ENCODE data around the gene XK. TPM values are rescaled to one million over a fixed set of nuclear protein-coding genes. Genes with fewer than 3 reads are reported as not detected.

XK gene
- total RNA-seq, 1 donor from 2014 or later, result 0.25 TPM

DNA sequence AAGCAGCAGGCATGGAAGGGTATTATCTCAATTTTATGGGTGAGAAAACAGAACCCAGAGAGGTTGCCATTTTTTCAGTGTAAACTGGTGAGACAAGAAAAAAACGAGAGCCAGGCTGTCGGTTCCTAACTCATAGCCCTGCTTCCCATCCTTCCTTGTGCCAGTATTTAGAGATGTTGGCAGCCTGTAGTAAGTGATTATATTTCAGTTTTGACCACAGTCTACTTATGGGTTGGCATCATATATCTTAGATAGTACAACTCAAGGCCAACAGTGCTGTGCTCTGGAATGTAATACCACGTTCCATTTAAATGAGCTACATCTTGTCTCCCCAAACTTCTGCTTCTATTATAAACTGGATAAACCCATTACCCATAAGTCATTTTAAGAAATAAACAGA, 40.8 kb downstream of the XK start:
- Mint-ChIP-seq H3K27ac (ENCODE audit: unreplicated experiment) (no peak overlapping the region), H3K9me3 (ENCODE audit: unreplicated experiment) (no peaks in the 10 kb centered on the region), H3K36me3 (ENCODE audit: low read depth, unreplicated experiment) (no peaks in the 10 kb centered on the region), H3K27me3 (ENCODE audit: low read depth, unreplicated experiment) (no peaks in the 10 kb centered on the region), H3K4me1 (ENCODE audit: low read depth, unreplicated experiment) (peaks cover 2% of the 10 kb centered on the region), H3K4me3 (ENCODE audit: unreplicated experiment) (no peak overlapping the region)
- Histone ChIP-seq H3K4me3 (ENCODE audit: insufficient read depth, low read depth, low read length) (no peak overlapping the region), H3K36me3 (ENCODE audit: insufficient read depth, low read length) (no peaks in the 10 kb centered on the region), H3K79me2 (ENCODE audit: insufficient read depth, low read length) (no peaks in the 10 kb centered on the region), H2AFZ (ENCODE audit: low read depth, low read length) (no peak overlapping the region), H4K20me1 (ENCODE audit: insufficient read depth, low read length) (no peaks in the 10 kb centered on the region), H3K9me3 (ENCODE audit: insufficient read depth, low read depth, low read length) (no peaks in the 10 kb centered on the region), H3K27me3 (ENCODE audit: insufficient read depth, low read length) (no peaks in the 10 kb centered on the region), H3K9ac (ENCODE audit: low read length) (no peak overlapping the region), H3K4me1 (ENCODE audit: insufficient read depth, low read length) (no peaks in the 10 kb centered on the region), H3K4me2 (ENCODE audit: low read length) (no peak overlapping the region), H3K27ac (ENCODE audit: low read depth, low read length) (no peak overlapping the region)
- FAIRE-seq (no peak), DNase-seq (ENCODE audit: low read depth) (no peak)
- TF ChIP-seq EZH2 (IDR thresholded peaks at IDR 0.05; ENCODE audit: insufficient read depth, low read length), result no peak
- TF ChIP-seq, protein P1, sequence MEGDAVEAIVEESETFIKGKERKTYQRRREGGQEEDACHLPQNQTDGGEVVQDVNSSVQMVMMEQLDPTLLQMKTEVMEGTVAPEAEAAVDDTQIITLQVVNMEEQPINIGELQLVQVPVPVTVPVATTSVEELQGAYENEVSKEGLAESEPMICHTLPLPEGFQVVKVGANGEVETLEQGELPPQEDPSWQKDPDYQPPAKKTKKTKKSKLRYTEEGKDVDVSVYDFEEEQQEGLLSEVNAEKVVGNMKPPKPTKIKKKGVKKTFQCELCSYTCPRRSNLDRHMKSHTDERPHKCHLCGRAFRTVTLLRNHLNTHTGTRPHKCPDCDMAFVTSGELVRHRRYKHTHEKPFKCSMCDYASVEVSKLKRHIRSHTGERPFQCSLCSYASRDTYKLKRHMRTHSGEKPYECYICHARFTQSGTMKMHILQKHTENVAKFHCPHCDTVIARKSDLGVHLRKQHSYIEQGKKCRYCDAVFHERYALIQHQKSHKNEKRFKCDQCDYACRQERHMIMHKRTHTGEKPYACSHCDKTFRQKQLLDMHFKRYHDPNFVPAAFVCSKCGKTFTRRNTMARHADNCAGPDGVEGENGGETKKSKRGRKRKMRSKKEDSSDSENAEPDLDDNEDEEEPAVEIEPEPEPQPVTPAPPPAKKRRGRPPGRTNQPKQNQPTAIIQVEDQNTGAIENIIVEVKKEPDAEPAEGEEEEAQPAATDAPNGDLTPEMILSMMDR (IDR thresholded peaks at IDR 0.05; ENCODE audit: insufficient read depth, low read depth, low read length), result no peak

DNA sequence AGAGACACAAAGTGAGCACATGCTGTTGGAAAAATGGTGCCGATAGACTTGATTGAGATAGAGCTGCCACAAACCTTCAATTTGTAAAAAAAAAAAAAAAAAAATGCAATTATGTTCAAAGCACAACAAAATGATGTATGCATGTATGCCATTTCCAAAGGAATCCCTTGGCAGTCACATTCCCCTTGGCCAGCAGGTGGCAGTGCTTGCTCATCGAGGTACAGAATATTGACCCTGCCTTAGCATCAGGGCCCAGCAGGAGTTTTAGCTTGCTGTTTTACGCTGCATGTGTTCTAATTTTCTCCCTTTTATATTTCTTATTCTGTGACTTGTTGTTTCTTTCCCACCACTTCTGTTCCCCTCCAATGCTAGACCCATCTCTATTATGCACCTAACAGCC, 59.8 kb downstream of the XK start:
- H3K36me3 Mint-ChIP-seq (ENCODE audit: low read depth, unreplicated experiment), result no peaks in the 10 kb centered on the region
- H3K27me3 Mint-ChIP-seq (ENCODE audit: low read depth, unreplicated experiment), result no peaks in the 10 kb centered on the region
- peak; percentile 32 for DNase-seq (ENCODE audit: low read depth)
- H3K9me3 Mint-ChIP-seq (ENCODE audit: unreplicated experiment), result peaks cover 2% of the 10 kb centered on the region
- Histone ChIP-seq H3K36me3 (ENCODE audit: insufficient read depth, low read length) (no peaks in the 10 kb centered on the region), H3K9me3 (ENCODE audit: insufficient read depth, low read depth, low read length) (no peaks in the 10 kb centered on the region), H3K79me2 (ENCODE audit: insufficient read depth, low read length) (no peaks in the 10 kb centered on the region), H3K4me2 (ENCODE audit: low read length) (no peak overlapping the region), H3K27me3 (ENCODE audit: insufficient read depth, low read length) (no peaks in the 10 kb centered on the region), H2AFZ (ENCODE audit: low read depth, low read length) (peak overlapping the region; percentile 56), H3K4me3 (ENCODE audit: insufficient read depth, low read depth, low read length) (no peak overlapping the region), H3K9ac (ENCODE audit: low read length) (no peak overlapping the region), H3K4me1 (ENCODE audit: insufficient read depth, low read length) (no peaks in the 10 kb centered on the region), H3K27ac (ENCODE audit: low read depth, low read length) (no peak overlapping the region), H4K20me1 (ENCODE audit: insufficient read depth, low read length) (no peaks in the 10 kb centered on the region)
- no peak overlapping the region for H3K4me3 Mint-ChIP-seq (ENCODE audit: unreplicated experiment)
- FAIRE-seq, result peak; percentile 97
- H3K27ac Mint-ChIP-seq (ENCODE audit: unreplicated experiment), result no peak overlapping the region
- peaks cover 3% of the 10 kb centered on the region for H3K4me1 Mint-ChIP-seq (ENCODE audit: low read depth, unreplicated experiment)
- TF ChIP-seq, protein P1 (IDR thresholded peaks at IDR 0.05; ENCODE audit: insufficient read depth, low read depth, low read length), result peak; percentile 71
- no peak for TF ChIP-seq EZH2 (IDR thresholded peaks at IDR 0.05; ENCODE audit: insufficient read depth, low read length)

DNA sequence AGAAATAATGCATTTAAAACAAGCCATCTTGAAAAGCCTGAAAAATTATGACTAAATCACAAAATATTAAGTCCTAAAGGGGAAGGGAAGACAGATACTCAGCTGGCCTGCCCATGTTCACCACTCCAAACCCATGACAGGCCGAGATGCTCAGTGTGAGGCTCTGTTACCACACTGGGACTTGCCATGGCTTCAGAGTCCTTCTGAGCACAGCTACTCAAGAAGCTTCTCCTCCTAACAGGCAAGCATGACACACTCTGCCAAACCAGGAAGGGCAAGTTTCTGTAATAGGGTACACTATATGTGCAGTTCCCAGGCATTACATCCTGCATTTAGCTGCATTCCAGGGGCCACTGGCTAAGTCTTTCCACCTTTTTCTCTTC, 60.2 kb downstream of the XK start:
- Histone ChIP-seq H3K36me3 (ENCODE audit: insufficient read depth, low read length) (no peaks in the 10 kb centered on the region), H4K20me1 (ENCODE audit: insufficient read depth, low read length) (no peaks in the 10 kb centered on the region), H3K79me2 (ENCODE audit: insufficient read depth, low read length) (no peaks in the 10 kb centered on the region), H3K9ac (ENCODE audit: low read length) (no peak overlapping the region), H2AFZ (ENCODE audit: low read depth, low read length) (peak overlapping the region; percentile 56), H3K9me3 (ENCODE audit: insufficient read depth, low read depth, low read length) (no peaks in the 10 kb centered on the region), H3K27ac (ENCODE audit: low read depth, low read length) (no peak overlapping the region), H3K4me2 (ENCODE audit: low read length) (no peak overlapping the region), H3K4me1 (ENCODE audit: insufficient read depth, low read length) (no peaks in the 10 kb centered on the region), H3K27me3 (ENCODE audit: insufficient read depth, low read length) (no peaks in the 10 kb centered on the region), H3K4me3 (ENCODE audit: insufficient read depth, low read depth, low read length) (no peak overlapping the region)
- no peaks in the 10 kb centered on the region for H3K27me3 Mint-ChIP-seq (ENCODE audit: low read depth, unreplicated experiment)
- H3K4me1 Mint-ChIP-seq (ENCODE audit: low read depth, unreplicated experiment), result peaks cover 3% of the 10 kb centered on the region
- no peaks in the 10 kb centered on the region for H3K36me3 Mint-ChIP-seq (ENCODE audit: low read depth, unreplicated experiment)
- FAIRE-seq, result no peak
- TF ChIP-seq, protein P1 (IDR thresholded peaks at IDR 0.05; ENCODE audit: insufficient read depth, low read depth, low read length), result no peak
- no peak for TF ChIP-seq EZH2 (IDR thresholded peaks at IDR 0.05; ENCODE audit: insufficient read depth, low read length)
- no peak overlapping the region for H3K27ac Mint-ChIP-seq (ENCODE audit: unreplicated experiment)
- no peak for DNase-seq (ENCODE audit: low read depth)
- H3K4me3 Mint-ChIP-seq (ENCODE audit: unreplicated experiment), result no peak overlapping the region
- peaks cover 2% of the 10 kb centered on the region for H3K9me3 Mint-ChIP-seq (ENCODE audit: unreplicated experiment)

All from astrocyte (in vitro differentiated cells and primary cell).